ENCODE measurements around the gene ARFGEF2. TPM values are rescaled to one million over a fixed set of nuclear protein-coding genes. Genes with fewer than 3 reads are reported as not detected.

ARFGEF2 gene
- total and polyA plus RNA-seq, 7 donors, result 7.8 to 36.1 (median 22.8) TPM

DNA sequence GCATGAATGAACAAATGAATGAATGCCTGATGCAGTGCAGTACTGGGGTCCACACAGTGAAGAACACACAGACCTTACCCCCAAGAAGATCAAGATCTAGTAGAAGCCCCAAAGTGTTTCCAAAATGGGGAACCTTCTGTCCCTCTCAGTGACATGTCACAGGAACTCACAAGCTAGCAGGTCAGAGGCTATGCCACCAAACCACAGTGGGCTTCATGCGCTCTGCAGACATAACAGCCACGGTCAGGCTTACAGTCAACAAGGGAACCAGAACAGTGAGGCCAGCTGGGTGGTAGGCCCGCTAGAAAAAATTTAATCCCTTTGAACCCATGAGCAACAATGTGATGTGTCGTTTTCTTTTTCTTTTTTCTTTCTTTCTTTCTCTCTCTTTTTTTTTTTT lies 20.2 kb upstream of the ARFGEF2 start:
- Histone ChIP-seq H3K4me3 (no peak overlapping the region), H3K27ac (no peak overlapping the region), H3K36me3 (ENCODE audit: insufficient read depth in 1 of 2, low read depth in 1 of 2) (no peaks in the 10 kb centered on the region), H3K4me1 (peaks cover 3% of the 10 kb centered on the region), H3K27me3 (ENCODE audit: insufficient read depth in 3 of 3, low read length in 2 of 3) (no peaks in the 10 kb centered on the region), H3K9me3 (no peaks in the 10 kb centered on the region)
- intact Hi-C loops (cut with DNase I), result loop anchor here in 1 of 2 donors (5.0 to 10.0 kb wide), 2 partner anchors 74 to 1237 kb away; partner anchors contain the start of gene PREX1
- TF ChIP-seq, protein P1, sequence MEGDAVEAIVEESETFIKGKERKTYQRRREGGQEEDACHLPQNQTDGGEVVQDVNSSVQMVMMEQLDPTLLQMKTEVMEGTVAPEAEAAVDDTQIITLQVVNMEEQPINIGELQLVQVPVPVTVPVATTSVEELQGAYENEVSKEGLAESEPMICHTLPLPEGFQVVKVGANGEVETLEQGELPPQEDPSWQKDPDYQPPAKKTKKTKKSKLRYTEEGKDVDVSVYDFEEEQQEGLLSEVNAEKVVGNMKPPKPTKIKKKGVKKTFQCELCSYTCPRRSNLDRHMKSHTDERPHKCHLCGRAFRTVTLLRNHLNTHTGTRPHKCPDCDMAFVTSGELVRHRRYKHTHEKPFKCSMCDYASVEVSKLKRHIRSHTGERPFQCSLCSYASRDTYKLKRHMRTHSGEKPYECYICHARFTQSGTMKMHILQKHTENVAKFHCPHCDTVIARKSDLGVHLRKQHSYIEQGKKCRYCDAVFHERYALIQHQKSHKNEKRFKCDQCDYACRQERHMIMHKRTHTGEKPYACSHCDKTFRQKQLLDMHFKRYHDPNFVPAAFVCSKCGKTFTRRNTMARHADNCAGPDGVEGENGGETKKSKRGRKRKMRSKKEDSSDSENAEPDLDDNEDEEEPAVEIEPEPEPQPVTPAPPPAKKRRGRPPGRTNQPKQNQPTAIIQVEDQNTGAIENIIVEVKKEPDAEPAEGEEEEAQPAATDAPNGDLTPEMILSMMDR (IDR thresholded peaks at IDR 0.05), result no peak
- no peak for DNase-seq
- 86 to 92% (median 91%) methylated on average over 4 of the region's 4 CpGs for whole genome bisulfite sequencing, 3 donors
- ATAC-seq, result no peak

DNA sequence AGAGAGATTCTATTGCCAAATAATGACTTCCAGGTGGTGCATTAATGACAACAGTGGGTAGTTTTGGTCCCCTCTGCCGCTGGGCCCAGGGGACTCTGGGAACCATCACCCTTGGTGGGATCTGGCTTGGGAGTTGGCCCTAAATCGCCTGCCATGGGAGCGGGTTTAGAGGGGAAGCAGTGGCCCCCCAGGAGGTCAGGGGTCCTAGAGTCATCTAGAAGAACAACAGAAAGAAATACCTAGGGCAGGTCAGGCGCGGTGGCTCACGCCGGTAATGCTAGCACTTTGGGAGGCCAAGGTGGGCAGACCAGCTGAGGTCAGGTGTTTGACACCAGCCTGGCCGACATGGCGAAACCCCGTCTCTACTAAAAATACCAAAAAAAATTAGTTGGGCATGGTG lies 17.8 kb upstream of the ARFGEF2 start:
- WGBS, 3 donors, result 91 to 95% (median 92%) methylated on average over 10 of the region's 10 CpGs
- no peak for DNase-seq
- intact Hi-C loops (cut with DNase I), result loop anchor here (2.0 to 10.0 kb wide), 3 partner anchors 76 to 1239 kb away; partner anchors contain the start of gene PREX1 (in 1 of the 2)

DNA sequence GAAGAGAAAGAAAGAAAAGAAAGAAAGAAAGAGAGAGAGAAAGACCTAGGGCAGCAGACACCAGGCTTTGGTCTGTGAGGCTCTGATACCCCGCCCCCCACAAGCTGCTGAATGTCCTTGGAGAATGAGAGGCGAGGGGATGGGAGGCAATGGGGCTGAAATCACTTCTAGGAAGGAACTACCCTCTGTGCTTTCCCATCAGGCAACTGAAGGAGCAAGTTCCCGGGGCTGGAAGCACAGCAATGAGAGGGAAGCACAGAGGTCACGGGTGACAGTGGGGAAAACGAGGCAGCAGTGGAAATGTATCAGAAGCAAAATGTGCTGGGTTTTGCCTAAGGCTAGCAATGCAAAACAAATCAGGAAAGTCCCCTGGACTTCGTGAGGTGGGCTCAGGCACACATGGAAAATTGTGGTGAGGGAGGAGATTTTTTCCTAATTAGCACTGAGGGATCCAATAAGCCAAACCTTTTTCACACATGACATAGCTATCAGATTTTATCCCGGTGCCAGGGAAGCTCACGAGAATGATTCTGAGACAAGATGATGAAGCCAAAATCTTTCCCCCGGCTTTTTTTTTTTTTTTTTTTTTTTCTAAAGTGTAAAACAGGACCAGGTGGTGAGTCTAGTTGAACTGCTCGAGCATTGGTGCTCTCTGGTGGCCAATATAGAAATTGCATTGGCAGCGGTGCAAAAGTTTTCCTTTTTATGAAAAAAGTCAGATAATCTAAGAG lies 16.8 kb upstream of the ARFGEF2 start:
- no peaks in the 10 kb centered on the region for H3K9me3 ChIP-seq
- no peak overlapping the region for H3K27ac ChIP-seq
- DNase-seq (peak in 1 of 2 donors; percentile 36), ATAC-seq (peak; percentile 53 to 79 (median 66))
- H3K4me3 ChIP-seq, result no peak overlapping the region
- H3K4me1 ChIP-seq, result no peaks in the 10 kb centered on the region
- intact Hi-C loops (cut with DNase I), result loop anchor here (1.0 to 10.0 kb wide), 5 partner anchors 77 to 1240 kb away; partner anchors contain the start of gene PREX1 (in 1 of the 2)
- WGBS, 3 donors, result 14 to 20% (median 14%) methylated on average over 11 of the region's 11 CpGs
- TF ChIP-seq, protein P1 (IDR thresholded peaks at IDR 0.05), result peak; percentile 87
- no peaks in the 10 kb centered on the region for H3K36me3 ChIP-seq (ENCODE audit: insufficient read depth in 1 of 2, low read depth in 1 of 2)
- no peaks in the 10 kb centered on the region for H3K27me3 ChIP-seq (ENCODE audit: insufficient read depth in 3 of 3, low read length in 2 of 3)

More for the DNA sequence above, 17.8 kb upstream of the ARFGEF2 start:
- no peaks in the 10 kb centered on the region for H3K27me3 ChIP-seq (ENCODE audit: insufficient read depth in 3 of 3, low read length in 2 of 3)
- H3K36me3 ChIP-seq (ENCODE audit: insufficient read depth in 1 of 2, low read depth in 1 of 2), result no peaks in the 10 kb centered on the region
- H3K4me1 ChIP-seq, result no peaks in the 10 kb centered on the region
- no peak overlapping the region for H3K27ac ChIP-seq
- no peak for ATAC-seq
- no peak overlapping the region for H3K4me3 ChIP-seq
- TF ChIP-seq, protein P1 (IDR thresholded peaks at IDR 0.05), result no peak
- H3K9me3 ChIP-seq, result no peaks in the 10 kb centered on the region

DNA sequence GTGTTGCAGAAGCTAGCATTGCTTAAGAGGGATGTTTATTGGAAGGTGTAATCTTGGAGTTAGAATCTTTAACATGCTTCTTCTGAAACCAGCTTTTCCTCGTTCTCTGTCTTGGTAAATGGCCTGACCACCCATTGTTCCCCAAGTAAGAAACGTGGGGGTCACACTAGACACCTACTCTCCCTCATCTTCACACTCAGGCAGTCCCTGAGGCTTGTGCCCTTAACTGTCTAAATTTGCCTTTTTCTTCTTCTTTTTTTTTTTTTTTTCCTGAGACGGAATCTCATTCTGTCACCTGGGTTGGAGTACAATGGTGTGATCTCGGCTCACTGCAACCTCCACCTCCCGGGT lies 16.2 kb upstream of the ARFGEF2 start:
- TF ChIP-seq, protein P1 (IDR thresholded peaks at IDR 0.05), result no peak
- H3K36me3 ChIP-seq (ENCODE audit: insufficient read depth in 1 of 2, low read depth in 1 of 2), result no peaks in the 10 kb centered on the region
- ATAC-seq, result peak in 1 of 4 donors; percentile 35
- no peak overlapping the region for H3K4me3 ChIP-seq
- WGBS, 3 donors, result 61 to 64% (median 62%) methylated on average over 5 of the region's 5 CpGs
- intact Hi-C loops (cut with DNase I), result loop anchor here (1.0 to 10.0 kb wide), 4 partner anchors 83 to 1240 kb away; no protein-coding TSS in a partner anchor
- no peaks in the 10 kb centered on the region for H3K4me1 ChIP-seq
- H3K27ac ChIP-seq, result no peak overlapping the region
- peaks cover 0 to 3% (median 0%) of the 10 kb centered on the region in 3 donors for H3K27me3 ChIP-seq (ENCODE audit: insufficient read depth in 3 of 3, low read length in 2 of 3)
- no peaks in the 10 kb centered on the region for H3K9me3 ChIP-seq
- DNase-seq, result no peak
